B cell (primary cell): ENCODE measurements around the gene SPINDOC.

ENCODE experiments used
- CTCF ChIP-seq: fragments of 200-600 bp; IDR thresholded peaks from one replicate; pipeline ENCODE4 v1.8.0; 2022; ENCODE audit warnings: antibody characterized with exemption, mild to moderate bottlenecking
- EZH2 ChIP-seq: IDR thresholded peaks from 2 replicates; pipeline ENCODE4 v1.6.1; 2012; ENCODE audit warnings: borderline replicate concordance, low read depth, mild to moderate bottlenecking, moderate library complexity, low read length; ENCODE audit not compliant: insufficient read depth, poor library complexity, severe bottlenecking

- TF ChIP-seq CTCF (no peak), EZH2 (no peak)
These were observed 59.5 kb downstream of the SPINDOC start for GRCh38 chr11:63872800-63873197.
